ENCODE data around the gene TNS2.

TNS2 gene

DNA sequence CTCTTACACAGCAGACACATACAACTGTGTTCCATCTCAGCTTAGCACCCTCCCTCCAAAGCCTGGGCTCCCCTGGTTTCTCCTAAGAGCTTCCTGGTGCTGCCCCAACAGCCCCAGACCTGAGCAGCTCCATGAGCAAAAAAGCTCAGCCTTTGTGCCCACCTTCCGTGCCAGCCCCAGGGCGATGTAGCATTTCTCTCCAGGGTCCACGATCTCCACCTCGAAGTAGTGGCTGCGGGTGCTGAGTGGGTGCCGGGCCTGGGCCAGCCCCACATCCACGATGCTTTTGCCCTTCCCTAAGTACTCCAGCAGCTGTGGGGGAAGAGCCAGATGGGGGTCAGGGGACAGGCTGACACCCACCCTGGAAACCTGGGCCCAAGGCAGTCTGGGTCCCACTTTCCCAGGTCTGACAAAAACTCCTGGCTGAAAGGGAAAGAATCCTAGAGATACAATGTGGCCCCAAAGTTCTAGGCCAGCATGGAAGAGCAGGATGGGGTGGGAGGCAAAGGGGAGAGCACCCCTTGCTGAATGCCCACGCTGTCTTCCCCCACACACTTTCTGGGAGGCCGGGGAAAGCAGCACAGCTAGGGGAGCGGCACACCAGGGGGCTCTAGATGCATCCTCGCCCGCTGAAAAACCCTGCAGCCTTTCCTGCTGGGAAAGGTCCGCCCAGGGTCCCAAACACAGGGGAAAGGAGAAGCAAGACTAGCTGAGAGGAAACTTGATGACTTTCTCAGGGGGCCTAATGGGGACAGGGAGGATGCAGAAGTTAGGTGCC is 18.3 kb downstream of the TNS2 start:
- H3K4me3 ChIP-seq (ENCODE audit: low read length), result no peak overlapping the region
- no peak for DNase-seq (ENCODE audit: low read depth)
- TF ChIP-seq, protein P1, sequence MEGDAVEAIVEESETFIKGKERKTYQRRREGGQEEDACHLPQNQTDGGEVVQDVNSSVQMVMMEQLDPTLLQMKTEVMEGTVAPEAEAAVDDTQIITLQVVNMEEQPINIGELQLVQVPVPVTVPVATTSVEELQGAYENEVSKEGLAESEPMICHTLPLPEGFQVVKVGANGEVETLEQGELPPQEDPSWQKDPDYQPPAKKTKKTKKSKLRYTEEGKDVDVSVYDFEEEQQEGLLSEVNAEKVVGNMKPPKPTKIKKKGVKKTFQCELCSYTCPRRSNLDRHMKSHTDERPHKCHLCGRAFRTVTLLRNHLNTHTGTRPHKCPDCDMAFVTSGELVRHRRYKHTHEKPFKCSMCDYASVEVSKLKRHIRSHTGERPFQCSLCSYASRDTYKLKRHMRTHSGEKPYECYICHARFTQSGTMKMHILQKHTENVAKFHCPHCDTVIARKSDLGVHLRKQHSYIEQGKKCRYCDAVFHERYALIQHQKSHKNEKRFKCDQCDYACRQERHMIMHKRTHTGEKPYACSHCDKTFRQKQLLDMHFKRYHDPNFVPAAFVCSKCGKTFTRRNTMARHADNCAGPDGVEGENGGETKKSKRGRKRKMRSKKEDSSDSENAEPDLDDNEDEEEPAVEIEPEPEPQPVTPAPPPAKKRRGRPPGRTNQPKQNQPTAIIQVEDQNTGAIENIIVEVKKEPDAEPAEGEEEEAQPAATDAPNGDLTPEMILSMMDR (IDR thresholded peaks at IDR 0.05; ENCODE audit: insufficient read depth, low read depth, low read length, missing control alignments), result no peak

- DNase-seq (ENCODE audit: low read depth), result no peak
These were observed 19.1 kb downstream of the TNS2 start for GRCh38 chr12:53068811-53069585.

DNA sequence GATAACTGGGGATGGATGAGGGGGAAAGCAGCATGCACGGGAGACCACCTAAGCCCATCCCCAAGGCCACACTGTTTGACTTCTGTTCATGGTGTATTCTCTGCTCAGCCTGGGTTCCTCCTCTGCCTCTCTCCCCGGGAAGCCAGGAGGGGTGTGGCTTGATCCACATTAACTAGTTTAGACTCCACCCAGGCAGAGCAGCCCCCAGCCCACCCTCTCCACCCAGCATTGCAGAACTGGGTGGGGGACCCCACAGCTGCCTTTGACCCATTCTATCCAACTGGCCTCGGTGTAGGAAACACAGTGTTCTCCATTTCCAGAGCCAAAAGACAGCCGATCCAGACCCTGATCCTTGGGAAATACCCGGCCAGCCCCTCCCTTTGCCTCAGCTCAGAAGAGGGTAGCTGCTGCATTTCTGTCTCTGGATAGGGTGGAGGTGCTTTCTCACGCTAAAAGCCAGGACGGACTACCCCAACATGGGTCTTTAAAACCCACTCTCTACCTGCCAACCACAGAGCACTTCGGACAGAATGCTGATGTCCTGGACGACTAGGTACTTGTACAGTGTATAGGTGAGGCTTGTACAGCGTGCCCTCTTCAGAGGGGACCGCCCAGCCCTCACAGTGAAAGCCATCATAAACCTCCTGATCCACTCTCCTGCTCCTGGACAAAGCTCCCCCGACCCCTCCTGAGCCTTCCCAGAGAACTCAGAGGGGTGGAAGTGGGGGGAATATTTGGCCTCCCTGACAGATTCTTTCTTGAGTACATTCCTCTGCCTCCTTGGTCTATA is 20.0 kb downstream of the TNS2 start:
- DNase-seq (ENCODE audit: low read depth), result no peak

More at GRCh38 chr12:53068811-53069585, 19.1 kb downstream of the TNS2 start:
- H3K4me3 ChIP-seq (ENCODE audit: low read length), result no peak overlapping the region
- TF ChIP-seq, protein P1 (IDR thresholded peaks at IDR 0.05; ENCODE audit: insufficient read depth, low read depth, low read length, missing control alignments), result no peak

GRCh38 chr12:53070877-53071492 is 21.1 kb downstream of the TNS2 start:
- TF ChIP-seq, protein P1 (IDR thresholded peaks at IDR 0.05; ENCODE audit: insufficient read depth, low read depth, low read length, missing control alignments), result no peak
- H3K4me3 ChIP-seq (ENCODE audit: low read length), result no peak overlapping the region
- DNase-seq (ENCODE audit: low read depth), result no peak

More for the DNA sequence above, 20.0 kb downstream of the TNS2 start:
- TF ChIP-seq, protein P1 (IDR thresholded peaks at IDR 0.05; ENCODE audit: insufficient read depth, low read depth, low read length, missing control alignments), result no peak
- no peak overlapping the region for H3K4me3 ChIP-seq (ENCODE audit: low read length)

DNA sequence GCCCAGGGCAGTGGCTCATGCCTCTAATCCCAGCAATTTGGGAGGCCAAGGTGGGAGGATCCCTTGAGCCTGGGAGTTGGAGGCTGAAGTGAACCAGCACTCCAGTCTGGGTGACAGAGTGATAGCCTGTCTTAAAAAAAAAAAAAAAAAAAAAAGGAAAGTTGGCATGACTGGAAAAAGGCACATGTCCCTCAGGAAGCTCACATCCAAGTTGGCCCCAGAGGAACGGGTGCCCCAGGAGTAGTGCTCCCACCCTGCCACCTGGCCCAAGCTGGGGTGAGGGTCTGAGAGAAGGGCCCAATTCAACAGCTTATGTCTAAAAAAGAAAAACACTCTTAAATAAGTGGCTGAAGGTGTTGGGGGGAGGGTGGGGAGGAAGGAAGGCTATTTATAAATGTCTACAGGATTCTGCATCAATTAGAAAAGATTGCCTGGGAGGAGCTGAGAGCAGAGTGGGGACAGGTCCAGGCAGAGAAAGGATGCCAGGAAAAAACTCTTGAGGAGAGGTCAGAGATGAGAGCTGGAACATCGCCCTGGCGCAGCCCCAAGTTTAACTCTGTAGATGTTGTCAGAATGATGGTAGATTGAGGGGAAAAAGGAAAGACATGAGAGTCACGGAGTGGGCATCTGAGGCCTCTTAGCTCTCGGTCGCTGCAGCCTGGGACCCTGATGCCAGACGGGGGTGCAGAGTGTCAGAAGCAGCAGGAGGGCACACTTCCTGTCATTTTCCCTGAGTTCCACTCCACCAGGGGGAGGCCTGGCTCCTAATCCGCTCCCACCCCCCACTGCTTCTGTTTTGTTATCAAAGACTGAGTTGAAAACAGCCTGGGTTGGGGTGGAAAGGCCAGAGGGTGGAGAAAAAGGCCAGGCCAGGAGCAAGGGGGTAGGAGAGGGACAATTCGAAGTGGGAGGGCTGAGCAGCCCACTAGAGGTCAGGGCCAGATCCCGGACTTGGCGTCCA is 22.0 kb downstream of the TNS2 start:
- H3K4me3 ChIP-seq (ENCODE audit: low read length), result no peak overlapping the region
- TF ChIP-seq, protein P1 (IDR thresholded peaks at IDR 0.05; ENCODE audit: insufficient read depth, low read depth, low read length, missing control alignments), result no peak
- DNase-seq (ENCODE audit: low read depth), result no peak
